WTC11 (cell line): Measurements from ENCODE around the gene PLPP1.

Experiments
- CBFB ChIP-seq: sonication (generic); formaldehyde crosslinking; IDR thresholded peaks from 2 replicates; pipeline ENCODE4 v1.8.1; 2022; ENCODE audit warnings: mild to moderate bottlenecking, low read depth, missing genetic modification reagents
- ESRRA ChIP-seq: sonication (generic); formaldehyde crosslinking; IDR thresholded peaks from 2 replicates; pipeline ENCODE4 v1.8.1; 2022; ENCODE audit warnings: mild to moderate bottlenecking, missing genetic modification reagents, borderline replicate concordance
- FOXJ3 ChIP-seq: sonication (generic); formaldehyde crosslinking; IDR thresholded peaks from 2 replicates; pipeline ENCODE4 v1.9.0; 2021; ENCODE audit warnings: missing genetic modification reagents, mild to moderate bottlenecking, borderline replicate concordance
- MXD4 ChIP-seq: fragments of 250-450 bp; sonication (Bioruptor Pico); IDR thresholded peaks from 2 replicates; pipeline ENCODE4 v1.8.0; 2021; ENCODE audit warnings: mild to moderate bottlenecking, moderate library complexity, borderline replicate concordance
- ZNF423 ChIP-seq: fragments of 250-450 bp; sonication (Bioruptor Pico); IDR thresholded peaks from 2 replicates; pipeline ENCODE4 v2.1.2; 2022; ENCODE audit warnings: mild to moderate bottlenecking, moderate library complexity
- TF ChIP-seq, protein P1 (sequence below): fragments of 200-600 bp; IDR thresholded peaks from 2 replicates; pipeline ENCODE4 v1.8.0; 2022; ENCODE audit warnings: antibody characterized with exemption
- TF ChIP-seq, protein P2 (sequence below): sonication (generic); formaldehyde crosslinking; IDR thresholded peaks from 2 replicates; pipeline ENCODE4 v1.8.0; 2023; ENCODE audit warnings: mild to moderate bottlenecking, missing genetic modification reagents
- TF ChIP-seq, protein P3 (sequence below): sonication (generic); formaldehyde crosslinking; IDR thresholded peaks from 2 replicates; pipeline ENCODE4 v1.8.0; 2022; ENCODE audit warnings: mild to moderate bottlenecking, missing genetic modification reagents
- TF ChIP-seq, protein P4 (sequence below): sonication (generic); formaldehyde crosslinking; IDR thresholded peaks from 2 replicates; pipeline ENCODE4 v1.8.0; 2023; ENCODE audit warnings: missing genetic modification reagents, mild to moderate bottlenecking, borderline replicate concordance
- TF ChIP-seq, protein P5 (sequence below): sonication (generic); formaldehyde crosslinking; IDR thresholded peaks from 2 replicates; pipeline ENCODE4 v1.8.1; 2022; ENCODE audit warnings: low read depth, mild to moderate bottlenecking, moderate library complexity, missing genetic modification reagents, borderline replicate concordance
- TF ChIP-seq, protein P6 (sequence below): sonication (generic); formaldehyde crosslinking; IDR thresholded peaks from 2 replicates; pipeline ENCODE4 v1.8.1; 2023; ENCODE audit warnings: mild to moderate bottlenecking, missing genetic modification reagents, borderline replicate concordance

DNA sequence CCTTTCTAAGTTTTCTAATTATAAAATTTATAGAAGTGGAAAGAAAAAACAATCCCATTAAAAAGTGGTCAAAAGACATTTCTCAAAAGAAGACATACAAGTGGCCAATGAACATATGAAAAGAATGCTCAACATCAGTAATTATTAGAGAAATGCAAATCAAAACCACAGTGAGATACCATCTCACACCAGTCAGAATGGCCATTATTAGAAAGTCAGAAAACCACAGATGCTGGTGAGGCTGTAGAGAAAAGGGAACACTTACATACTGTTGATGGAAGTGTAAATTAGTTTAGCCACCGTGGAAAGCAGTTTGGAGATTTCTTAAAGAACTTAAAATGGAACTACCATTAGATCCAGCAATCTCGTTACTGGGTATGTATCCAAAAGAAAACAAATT is 23.7 kb upstream of the PLPP1 start:
- TF ChIP-seq, protein P1, sequence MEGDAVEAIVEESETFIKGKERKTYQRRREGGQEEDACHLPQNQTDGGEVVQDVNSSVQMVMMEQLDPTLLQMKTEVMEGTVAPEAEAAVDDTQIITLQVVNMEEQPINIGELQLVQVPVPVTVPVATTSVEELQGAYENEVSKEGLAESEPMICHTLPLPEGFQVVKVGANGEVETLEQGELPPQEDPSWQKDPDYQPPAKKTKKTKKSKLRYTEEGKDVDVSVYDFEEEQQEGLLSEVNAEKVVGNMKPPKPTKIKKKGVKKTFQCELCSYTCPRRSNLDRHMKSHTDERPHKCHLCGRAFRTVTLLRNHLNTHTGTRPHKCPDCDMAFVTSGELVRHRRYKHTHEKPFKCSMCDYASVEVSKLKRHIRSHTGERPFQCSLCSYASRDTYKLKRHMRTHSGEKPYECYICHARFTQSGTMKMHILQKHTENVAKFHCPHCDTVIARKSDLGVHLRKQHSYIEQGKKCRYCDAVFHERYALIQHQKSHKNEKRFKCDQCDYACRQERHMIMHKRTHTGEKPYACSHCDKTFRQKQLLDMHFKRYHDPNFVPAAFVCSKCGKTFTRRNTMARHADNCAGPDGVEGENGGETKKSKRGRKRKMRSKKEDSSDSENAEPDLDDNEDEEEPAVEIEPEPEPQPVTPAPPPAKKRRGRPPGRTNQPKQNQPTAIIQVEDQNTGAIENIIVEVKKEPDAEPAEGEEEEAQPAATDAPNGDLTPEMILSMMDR, result no peak
- TF ChIP-seq CBFB (no peak), FOXJ3 (CRISPR knock-in tag) (no peak), MXD4 (CRISPR knock-in tag) (no peak), ESRRA (CRISPR knock-in tag) (no peak), ZNF423 (no peak)
- TF ChIP-seq, protein P2, sequence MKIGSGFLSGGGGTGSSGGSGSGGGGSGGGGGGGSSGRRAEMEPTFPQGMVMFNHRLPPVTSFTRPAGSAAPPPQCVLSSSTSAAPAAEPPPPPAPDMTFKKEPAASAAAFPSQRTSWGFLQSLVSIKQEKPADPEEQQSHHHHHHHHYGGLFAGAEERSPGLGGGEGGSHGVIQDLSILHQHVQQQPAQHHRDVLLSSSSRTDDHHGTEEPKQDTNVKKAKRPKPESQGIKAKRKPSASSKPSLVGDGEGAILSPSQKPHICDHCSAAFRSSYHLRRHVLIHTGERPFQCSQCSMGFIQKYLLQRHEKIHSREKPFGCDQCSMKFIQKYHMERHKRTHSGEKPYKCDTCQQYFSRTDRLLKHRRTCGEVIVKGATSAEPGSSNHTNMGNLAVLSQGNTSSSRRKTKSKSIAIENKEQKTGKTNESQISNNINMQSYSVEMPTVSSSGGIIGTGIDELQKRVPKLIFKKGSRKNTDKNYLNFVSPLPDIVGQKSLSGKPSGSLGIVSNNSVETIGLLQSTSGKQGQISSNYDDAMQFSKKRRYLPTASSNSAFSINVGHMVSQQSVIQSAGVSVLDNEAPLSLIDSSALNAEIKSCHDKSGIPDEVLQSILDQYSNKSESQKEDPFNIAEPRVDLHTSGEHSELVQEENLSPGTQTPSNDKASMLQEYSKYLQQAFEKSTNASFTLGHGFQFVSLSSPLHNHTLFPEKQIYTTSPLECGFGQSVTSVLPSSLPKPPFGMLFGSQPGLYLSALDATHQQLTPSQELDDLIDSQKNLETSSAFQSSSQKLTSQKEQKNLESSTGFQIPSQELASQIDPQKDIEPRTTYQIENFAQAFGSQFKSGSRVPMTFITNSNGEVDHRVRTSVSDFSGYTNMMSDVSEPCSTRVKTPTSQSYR (CRISPR knock-in tag), result no peak
- TF ChIP-seq, protein P3, sequence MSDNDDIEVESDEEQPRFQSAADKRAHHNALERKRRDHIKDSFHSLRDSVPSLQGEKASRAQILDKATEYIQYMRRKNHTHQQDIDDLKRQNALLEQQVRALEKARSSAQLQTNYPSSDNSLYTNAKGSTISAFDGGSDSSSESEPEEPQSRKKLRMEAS (CRISPR knock-in tag), result no peak
- TF ChIP-seq, protein P4, sequence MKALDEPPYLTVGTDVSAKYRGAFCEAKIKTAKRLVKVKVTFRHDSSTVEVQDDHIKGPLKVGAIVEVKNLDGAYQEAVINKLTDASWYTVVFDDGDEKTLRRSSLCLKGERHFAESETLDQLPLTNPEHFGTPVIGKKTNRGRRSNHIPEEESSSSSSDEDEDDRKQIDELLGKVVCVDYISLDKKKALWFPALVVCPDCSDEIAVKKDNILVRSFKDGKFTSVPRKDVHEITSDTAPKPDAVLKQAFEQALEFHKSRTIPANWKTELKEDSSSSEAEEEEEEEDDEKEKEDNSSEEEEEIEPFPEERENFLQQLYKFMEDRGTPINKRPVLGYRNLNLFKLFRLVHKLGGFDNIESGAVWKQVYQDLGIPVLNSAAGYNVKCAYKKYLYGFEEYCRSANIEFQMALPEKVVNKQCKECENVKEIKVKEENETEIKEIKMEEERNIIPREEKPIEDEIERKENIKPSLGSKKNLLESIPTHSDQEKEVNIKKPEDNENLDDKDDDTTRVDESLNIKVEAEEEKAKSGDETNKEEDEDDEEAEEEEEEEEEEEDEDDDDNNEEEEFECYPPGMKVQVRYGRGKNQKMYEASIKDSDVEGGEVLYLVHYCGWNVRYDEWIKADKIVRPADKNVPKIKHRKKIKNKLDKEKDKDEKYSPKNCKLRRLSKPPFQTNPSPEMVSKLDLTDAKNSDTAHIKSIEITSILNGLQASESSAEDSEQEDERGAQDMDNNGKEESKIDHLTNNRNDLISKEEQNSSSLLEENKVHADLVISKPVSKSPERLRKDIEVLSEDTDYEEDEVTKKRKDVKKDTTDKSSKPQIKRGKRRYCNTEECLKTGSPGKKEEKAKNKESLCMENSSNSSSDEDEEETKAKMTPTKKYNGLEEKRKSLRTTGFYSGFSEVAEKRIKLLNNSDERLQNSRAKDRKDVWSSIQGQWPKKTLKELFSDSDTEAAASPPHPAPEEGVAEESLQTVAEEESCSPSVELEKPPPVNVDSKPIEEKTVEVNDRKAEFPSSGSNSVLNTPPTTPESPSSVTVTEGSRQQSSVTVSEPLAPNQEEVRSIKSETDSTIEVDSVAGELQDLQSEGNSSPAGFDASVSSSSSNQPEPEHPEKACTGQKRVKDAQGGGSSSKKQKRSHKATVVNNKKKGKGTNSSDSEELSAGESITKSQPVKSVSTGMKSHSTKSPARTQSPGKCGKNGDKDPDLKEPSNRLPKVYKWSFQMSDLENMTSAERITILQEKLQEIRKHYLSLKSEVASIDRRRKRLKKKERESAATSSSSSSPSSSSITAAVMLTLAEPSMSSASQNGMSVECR (CRISPR knock-in tag), result no peak
- TF ChIP-seq, protein P5, sequence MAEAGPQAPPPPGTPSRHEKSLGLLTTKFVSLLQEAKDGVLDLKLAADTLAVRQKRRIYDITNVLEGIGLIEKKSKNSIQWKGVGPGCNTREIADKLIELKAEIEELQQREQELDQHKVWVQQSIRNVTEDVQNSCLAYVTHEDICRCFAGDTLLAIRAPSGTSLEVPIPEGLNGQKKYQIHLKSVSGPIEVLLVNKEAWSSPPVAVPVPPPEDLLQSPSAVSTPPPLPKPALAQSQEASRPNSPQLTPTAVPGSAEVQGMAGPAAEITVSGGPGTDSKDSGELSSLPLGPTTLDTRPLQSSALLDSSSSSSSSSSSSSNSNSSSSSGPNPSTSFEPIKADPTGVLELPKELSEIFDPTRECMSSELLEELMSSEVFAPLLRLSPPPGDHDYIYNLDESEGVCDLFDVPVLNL (CRISPR knock-in tag), result no peak
- TF ChIP-seq, protein P6, sequence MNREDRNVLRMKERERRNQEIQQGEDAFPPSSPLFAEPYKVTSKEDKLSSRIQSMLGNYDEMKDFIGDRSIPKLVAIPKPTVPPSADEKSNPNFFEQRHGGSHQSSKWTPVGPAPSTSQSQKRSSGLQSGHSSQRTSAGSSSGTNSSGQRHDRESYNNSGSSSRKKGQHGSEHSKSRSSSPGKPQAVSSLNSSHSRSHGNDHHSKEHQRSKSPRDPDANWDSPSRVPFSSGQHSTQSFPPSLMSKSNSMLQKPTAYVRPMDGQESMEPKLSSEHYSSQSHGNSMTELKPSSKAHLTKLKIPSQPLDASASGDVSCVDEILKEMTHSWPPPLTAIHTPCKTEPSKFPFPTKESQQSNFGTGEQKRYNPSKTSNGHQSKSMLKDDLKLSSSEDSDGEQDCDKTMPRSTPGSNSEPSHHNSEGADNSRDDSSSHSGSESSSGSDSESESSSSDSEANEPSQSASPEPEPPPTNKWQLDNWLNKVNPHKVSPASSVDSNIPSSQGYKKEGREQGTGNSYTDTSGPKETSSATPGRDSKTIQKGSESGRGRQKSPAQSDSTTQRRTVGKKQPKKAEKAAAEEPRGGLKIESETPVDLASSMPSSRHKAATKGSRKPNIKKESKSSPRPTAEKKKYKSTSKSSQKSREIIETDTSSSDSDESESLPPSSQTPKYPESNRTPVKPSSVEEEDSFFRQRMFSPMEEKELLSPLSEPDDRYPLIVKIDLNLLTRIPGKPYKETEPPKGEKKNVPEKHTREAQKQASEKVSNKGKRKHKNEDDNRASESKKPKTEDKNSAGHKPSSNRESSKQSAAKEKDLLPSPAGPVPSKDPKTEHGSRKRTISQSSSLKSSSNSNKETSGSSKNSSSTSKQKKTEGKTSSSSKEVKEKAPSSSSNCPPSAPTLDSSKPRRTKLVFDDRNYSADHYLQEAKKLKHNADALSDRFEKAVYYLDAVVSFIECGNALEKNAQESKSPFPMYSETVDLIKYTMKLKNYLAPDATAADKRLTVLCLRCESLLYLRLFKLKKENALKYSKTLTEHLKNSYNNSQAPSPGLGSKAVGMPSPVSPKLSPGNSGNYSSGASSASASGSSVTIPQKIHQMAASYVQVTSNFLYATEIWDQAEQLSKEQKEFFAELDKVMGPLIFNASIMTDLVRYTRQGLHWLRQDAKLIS, result no peak
